Epidermal melanocyte (primary cell): ENCODE data around the gene CRYBG2.
"Not testable (repeated sequence)": the region's sequence is repeated elsewhere in the genome, so short reads cannot be mapped to it uniquely, and the experiment has no call there.

Experiments used
- DNase-seq: peaks from one replicate; pipeline ENCODE4 v3.0.0; 2011; ENCODE audit warnings: low spot score; ENCODE audit not compliant: insufficient read length

Gene CRYBG2

DNA sequence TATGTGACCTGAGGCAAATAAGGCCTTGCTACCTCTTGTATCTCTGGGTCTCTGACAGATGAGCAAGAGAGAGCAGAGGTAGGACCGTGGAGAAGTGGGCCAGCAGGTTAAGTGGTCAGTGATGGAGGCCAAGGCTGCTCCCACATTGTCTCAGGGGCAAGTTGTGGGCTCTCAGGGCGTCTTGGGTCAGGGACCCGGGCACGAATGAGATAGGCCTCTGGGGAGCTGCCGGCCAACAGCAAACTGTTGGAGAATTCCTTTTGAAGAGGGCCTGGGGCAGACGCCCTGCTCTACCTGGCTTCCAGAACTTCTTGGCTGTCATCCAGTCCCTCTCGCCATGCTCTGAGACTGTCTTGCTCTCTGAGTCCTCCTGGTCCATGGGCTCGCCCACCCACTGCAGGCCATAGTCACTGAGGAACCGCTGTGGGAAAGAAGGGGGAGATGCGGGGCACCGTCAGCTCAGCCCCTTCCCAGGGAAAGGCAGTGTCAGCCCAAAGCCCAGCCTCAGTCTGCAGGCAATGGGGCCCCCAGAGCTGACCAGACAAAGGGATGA lies 59.9 kb downstream of the CRYBG2 start:
- no peak for DNase-seq

DNA sequence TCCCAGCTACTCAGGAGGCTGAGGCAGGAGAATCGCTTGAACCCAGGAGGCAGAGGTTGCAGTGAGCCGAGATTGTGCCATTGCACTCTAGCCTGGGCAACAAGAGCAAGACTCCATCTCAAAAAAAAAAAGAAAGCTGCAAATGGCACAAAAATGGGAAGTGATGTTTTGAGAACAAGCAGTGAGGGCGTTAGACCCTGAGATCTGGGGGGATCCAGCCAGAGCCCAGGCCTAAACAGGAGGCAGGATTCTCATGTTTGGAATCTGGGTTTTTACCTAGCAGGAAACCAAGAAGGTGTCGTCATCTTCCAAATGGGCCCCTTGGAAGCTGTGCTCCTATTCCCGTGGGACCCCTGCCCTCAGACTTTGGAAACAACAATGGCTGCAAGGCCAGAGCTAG lies 61.2 kb downstream of the CRYBG2 start:
- not testable (repeated sequence) for DNase-seq

DNA sequence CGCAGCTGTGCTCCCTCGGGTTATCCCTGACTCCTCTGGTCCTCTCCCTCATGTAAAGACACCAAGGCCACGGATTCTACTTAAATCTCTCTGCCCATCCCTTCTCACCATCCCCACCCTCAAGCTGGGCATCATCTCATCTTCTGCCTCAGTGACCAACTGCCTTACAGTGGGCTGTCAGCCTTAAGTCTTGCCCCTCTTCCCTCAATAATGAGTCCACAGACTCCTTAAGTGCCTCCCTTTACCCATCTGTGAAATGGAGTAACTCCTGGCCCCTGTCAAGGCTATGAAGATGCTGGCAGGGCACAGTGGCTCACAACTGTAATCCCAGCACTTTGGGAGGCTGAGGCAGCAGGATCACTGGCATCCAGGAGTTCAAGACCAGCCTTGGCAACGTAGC lies 62.0 kb downstream of the CRYBG2 start:
- no peak for DNase-seq

GRCh38 chr1:26291433-26291832 lies 62.5 kb downstream of the CRYBG2 start:
- no peak for DNase-seq

DNA sequence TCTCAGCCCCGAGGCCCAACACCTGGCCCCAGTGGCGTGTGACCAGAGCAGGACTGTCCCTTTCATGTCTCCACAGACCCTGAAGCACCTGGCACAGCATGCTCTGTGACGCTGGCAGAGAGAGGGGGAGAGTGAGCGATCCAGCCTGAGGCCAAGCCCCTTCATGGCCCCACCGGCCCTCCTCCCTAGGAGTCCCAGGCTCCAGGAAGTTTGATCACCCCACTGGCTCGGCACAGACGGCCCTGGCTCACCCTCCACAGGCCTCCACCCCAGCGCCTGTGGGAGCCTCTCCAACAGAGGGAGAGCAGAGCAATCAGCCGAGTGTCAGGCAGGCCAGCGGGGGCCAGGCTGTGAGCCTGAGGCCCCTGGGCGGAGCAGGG lies 63.1 kb downstream of the CRYBG2 start:
- DNase-seq = no peak

DNA sequence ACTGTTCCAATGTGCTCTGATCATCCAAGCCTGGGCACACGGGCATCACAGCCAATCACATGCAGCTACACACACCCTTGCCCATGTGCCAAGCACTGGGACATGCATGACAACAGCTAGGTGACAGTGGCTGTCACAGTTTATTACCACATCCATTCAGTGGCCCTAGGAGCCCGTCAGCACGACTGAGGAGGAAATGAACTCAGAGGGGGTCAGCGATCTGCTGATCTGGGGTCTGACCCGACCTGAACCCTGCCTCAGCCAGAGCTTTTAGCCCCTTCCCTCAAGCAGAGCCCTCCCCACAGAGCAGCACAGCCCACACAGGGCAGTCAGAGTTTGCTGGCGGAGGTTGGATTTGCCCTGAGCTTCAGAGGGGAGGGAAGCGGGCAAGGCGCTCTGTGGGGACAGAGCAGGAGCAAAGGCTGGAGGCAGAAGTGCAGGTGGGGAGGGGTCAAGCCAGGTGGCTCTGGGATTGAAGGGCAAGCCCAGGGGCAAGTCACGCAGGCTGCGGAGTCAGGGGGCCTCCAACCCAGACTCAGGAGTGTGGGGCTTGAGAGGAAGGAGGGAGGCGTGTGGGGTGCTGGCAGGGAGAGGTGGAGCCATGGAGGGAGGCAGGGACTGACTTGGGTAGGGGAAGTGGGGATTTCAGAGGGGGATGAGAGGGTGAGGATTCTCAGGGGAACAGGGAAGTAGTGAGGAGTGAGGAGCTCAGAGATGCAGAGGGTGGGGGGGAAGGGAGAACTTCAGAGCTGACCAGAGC lies 63.6 kb downstream of the CRYBG2 start:
- no peak for DNase-seq

GRCh38 chr1:26289158-26290059 lies 64.5 kb downstream of the CRYBG2 start:
- DNase-seq = no peak

DNA sequence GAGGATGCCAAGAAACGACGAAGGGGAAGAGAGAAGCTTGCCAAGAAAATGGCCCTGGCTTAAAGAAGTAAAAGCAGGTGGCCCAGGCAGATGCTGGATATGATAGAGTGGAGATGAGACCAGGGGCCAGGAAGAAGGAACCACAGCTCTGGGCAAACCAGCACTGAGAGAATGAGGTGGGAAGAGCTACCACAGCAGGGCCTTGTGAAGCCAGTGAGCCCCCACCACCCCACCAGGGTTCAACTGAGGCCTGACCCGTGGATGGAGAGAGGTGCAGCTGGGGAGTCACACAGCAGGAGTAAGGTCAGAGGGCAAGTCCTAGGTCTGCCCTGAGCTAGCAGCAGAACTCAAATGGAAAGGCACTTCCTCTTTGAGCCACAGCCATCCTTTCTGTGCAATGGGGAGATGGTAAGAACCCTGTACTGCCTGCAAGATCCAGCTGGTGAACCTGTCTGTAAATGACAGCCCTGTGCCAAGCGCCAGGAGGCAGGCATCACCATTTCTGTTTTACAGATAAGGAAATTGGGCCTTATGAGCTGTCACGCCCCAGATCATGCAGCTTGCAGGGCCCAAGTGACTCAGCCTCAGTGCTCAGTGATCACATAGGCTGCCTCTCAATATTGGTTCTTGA lies 65.5 kb downstream of the CRYBG2 start:
- DNase-seq = no peak

DNA sequence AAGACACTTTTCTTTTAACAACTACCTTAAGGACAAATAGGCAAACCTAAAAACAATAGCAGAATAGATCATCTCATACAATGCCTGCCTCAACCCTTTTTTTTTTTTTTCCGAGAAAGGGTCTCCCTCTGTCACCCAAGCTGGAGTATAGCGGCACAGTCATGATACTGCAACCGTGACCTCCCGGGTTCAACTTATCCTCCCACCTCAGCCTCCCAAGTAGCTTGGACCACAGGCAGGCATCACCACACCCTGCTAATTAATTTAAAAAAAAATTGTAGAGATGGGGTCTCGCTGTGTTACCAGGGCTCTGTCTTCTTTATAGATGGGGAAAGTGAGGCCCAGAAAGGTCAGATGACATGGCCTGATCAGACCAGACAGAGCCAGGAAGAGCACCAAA lies 66.1 kb downstream of the CRYBG2 start:
- no peak for DNase-seq

GRCh38 chr1:26287033-26287711 lies 66.8 kb downstream of the CRYBG2 start:
- DNase-seq = no peak

- no peak for DNase-seq
Measured at GRCh38 chr1:26286064-26286416, 67.9 kb downstream of the CRYBG2 start.

DNA sequence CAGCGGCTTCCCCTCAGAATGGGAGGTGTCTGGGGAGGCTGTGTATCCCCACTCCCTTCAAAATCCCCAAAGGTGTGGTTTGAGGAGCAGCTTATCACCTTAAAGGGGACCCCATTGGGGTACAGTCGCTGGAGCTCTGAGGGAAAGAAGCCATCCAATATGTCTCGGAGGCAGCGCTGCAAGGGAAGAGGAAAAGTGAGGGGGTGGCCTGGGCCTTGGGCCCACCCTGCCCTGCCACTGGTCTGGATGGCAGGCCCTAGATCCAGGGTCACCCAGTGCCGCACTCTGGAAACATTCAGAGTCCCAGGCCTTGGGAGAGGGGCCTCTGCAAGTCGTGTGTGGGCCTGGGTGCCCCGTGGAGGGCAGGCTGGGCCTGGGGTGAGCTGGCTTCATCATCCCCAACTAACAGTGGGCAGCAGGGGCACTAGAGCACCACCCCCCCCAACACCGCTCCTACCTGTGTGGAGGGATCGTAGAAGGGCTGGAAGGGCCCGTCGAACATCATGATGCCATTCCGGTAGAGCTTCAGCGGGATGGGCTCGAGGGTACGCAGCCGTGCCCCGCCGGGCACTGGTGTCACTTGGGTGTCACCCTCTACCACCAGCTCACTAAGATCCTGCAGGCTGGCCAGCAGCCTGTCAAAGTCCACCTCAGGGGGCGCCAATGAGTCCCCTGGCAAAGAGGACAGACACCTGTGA lies 68.4 kb downstream of the CRYBG2 start:
- no peak for DNase-seq

GRCh38 chr1:26284597-26285347 lies 69.2 kb downstream of the CRYBG2 start:
- DNase-seq = no peak

GRCh38 chr1:26283871-26284596 lies 69.9 kb downstream of the CRYBG2 start:
- no peak for DNase-seq

DNA sequence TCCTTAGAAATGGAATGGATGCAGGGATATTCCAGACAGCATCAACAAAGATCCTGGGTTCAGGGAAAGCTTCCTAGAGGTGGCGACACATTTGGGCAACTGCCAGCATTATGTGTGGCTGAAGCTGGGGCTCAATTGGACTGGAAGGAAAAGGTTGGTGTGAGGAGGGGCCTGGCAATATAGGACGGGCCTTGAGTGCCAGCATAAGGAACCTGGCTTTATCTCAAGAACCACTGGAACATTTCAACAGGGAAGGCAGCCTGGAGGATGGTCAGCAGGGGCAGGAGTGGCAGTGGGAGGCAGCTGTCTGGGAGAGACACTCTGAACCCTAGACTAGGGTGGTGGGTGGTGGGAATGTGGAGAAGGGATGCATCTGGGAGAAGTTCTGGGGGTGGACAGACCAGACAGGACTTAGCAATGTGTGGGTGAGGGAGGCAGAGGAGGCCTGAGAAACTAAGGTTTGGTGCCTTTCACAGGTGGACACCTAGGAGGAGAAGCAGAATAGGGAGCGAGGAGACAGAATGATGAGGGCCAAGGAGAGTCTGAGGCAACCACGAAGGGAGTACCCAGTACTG lies 70.6 kb downstream of the CRYBG2 start:
- DNase-seq = no peak

DNA sequence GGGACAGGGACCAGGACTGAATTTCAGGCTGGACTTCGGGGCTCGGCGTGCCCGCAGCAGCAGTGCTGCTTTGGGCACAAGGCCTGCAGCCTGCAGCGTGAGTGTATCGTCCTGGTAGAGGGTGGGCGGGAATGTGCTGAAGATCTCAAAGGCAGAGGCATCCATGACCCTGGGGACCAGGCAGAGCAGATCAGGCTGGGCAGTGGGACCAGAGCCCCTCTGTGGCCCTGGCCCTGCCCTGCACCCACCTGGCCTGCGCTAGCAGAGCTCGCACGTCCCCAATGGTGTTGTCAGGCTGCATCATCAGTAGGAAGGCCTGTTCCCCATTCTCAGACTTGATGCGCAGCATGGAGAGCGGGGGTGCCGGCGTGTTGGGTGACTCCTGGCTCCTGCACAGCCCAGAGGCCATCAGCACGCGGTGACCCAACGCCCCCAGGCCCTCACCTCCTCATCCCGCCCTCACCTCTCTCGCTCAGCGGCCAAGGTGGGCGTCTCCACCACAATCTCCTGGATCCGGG lies 71.5 kb downstream of the CRYBG2 start:
- no peak for DNase-seq

DNA sequence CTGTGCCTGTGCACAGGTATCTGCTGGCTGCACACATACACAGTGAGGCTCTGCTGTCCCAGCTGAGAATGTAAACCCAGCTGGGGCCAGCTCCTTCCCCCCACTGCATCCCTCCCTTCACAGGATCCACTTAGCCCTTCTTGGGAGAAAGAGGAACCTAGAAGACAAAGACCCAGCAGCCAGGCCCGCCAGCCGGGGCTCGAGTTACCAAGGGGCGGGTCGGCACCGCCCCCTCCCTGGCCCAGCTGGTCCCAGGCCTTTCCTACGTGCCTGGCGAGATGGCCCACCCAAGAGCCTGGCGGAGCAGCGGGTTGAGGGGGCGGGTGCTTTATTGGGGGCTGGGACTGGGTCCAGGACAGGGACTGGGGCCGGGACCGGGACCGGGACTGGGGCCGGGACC lies 72.0 kb downstream of the CRYBG2 start:
- no peak for DNase-seq

GRCh38 chr1:26281091-26281958 lies 72.6 kb downstream of the CRYBG2 start:
- no peak for DNase-seq
